Activated naive CD8-positive, alpha-beta T cell treated with anti-CD3 and anti-CD28 coated beads, Interleukin-2, amount 50 U/mL, for 24 hours (primary cell): ENCODE results near the gene B4GALT6.

Experiments
- ATAC-seq: fragments of 150-1000 bp; cut with Tn5 transposase; one replicate; pipeline ENCODE4 v1.10.0; 2021
- DNase-seq: peaks from one replicate; pipeline ENCODE4 v3.0.0; 2021
- H3K27ac Mint-ChIP-seq: one replicate; pipeline ENCODE4 v1.8.0; 2021; ENCODE audit warnings: mild to moderate bottlenecking, mixed read lengths
- H3K27me3 Mint-ChIP-seq: one replicate; pipeline ENCODE4 v1.8.0; 2021; ENCODE audit warnings: mixed read lengths
- H3K36me3 Mint-ChIP-seq: one replicate; pipeline ENCODE4 v1.8.0; 2021; ENCODE audit warnings: low read depth, mixed read lengths
- H3K4me1 Mint-ChIP-seq: one replicate; pipeline ENCODE4 v1.8.0; 2021; ENCODE audit warnings: mixed read lengths
- H3K4me3 Mint-ChIP-seq: one replicate; pipeline ENCODE4 v1.8.0; 2021; ENCODE audit warnings: mild to moderate bottlenecking, moderate library complexity, mixed read lengths
- H3K9me3 Mint-ChIP-seq: one replicate; pipeline ENCODE4 v1.8.0; 2021; ENCODE audit warnings: mixed read lengths

B4GALT6 gene

GRCh38 chr18:31659576-31660177 lies 24.7 kb downstream of the B4GALT6 start:
- Mint-ChIP-seq H3K27me3 (peaks cover 5% of the 10 kb centered on the region), H3K4me3 (no peak overlapping the region), H3K9me3 (no peaks in the 10 kb centered on the region), H3K27ac (peak overlapping the region; percentile 51), H3K36me3 (no peaks in the 10 kb centered on the region), H3K4me1 (peaks cover 21% of the 10 kb centered on the region)
- no peak for DNase-seq
- ATAC-seq = no peak

- ATAC-seq = peak; percentile 85
- H3K36me3 Mint-ChIP-seq = no peaks in the 10 kb centered on the region
- H3K4me3 Mint-ChIP-seq = peak overlapping the region; percentile 10
- peaks cover 21% of the 10 kb centered on the region for H3K4me1 Mint-ChIP-seq
- peaks cover 3% of the 10 kb centered on the region for H3K27me3 Mint-ChIP-seq
- no peak for DNase-seq
- no peaks in the 10 kb centered on the region for H3K9me3 Mint-ChIP-seq
- peak overlapping the region; percentile 51 for H3K27ac Mint-ChIP-seq
Observed at GRCh38 chr18:31658670-31659575, 25.5 kb downstream of the B4GALT6 start.

GRCh38 chr18:31657823-31658669 lies 26.3 kb downstream of the B4GALT6 start:
- peaks cover 24% of the 10 kb centered on the region for H3K4me1 Mint-ChIP-seq
- H3K27me3 Mint-ChIP-seq = peaks cover 8% of the 10 kb centered on the region
- H3K27ac Mint-ChIP-seq = peak overlapping the region; percentile 51
- ATAC-seq (peak; percentile 87), DNase-seq (peak; percentile 29)
- H3K9me3 Mint-ChIP-seq = no peaks in the 10 kb centered on the region
- no peaks in the 10 kb centered on the region for H3K36me3 Mint-ChIP-seq
- no peak overlapping the region for H3K4me3 Mint-ChIP-seq

DNA sequence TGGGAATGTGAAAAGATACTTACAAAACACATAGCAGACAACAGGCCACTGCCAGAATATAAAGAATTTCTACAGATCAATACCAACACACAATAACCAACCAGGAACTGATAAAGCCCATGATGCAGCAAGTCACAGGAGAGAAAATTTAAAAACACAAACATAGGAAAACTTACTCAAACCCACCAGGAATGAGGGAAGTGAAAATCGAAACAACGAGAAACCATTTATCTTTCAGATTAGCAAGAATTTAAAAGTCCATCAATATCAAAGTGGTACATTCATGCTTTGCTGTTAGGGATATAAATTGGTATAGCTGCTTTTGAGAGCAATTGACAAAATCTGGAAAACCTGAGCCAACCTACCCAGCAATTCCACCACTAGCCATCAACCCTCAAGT lies 27.6 kb downstream of the B4GALT6 start:
- Mint-ChIP-seq H3K4me3 (no peak overlapping the region), H3K27ac (no peak overlapping the region), H3K27me3 (peaks cover 20% of the 10 kb centered on the region), H3K9me3 (no peaks in the 10 kb centered on the region), H3K36me3 (no peaks in the 10 kb centered on the region), H3K4me1 (peaks cover 30% of the 10 kb centered on the region)
- no peak for ATAC-seq
- DNase-seq = no peak

GRCh38 chr18:31655354-31655753 lies 29.0 kb downstream of the B4GALT6 start:
- ATAC-seq = no peak
- Mint-ChIP-seq H3K4me1 (peaks cover 34% of the 10 kb centered on the region), H3K9me3 (no peaks in the 10 kb centered on the region), H3K27me3 (peaks cover 22% of the 10 kb centered on the region), H3K36me3 (no peaks in the 10 kb centered on the region), H3K27ac (no peak overlapping the region), H3K4me3 (no peak overlapping the region)
- no peak for DNase-seq

GRCh38 chr18:31652877-31653276 lies 31.5 kb downstream of the B4GALT6 start:
- Mint-ChIP-seq H3K27ac (no peak overlapping the region), H3K27me3 (peaks cover 27% of the 10 kb centered on the region), H3K36me3 (no peaks in the 10 kb centered on the region), H3K9me3 (no peaks in the 10 kb centered on the region), H3K4me1 (peaks cover 15% of the 10 kb centered on the region), H3K4me3 (no peak overlapping the region)
- DNase-seq = no peak
- no peak for ATAC-seq

DNA sequence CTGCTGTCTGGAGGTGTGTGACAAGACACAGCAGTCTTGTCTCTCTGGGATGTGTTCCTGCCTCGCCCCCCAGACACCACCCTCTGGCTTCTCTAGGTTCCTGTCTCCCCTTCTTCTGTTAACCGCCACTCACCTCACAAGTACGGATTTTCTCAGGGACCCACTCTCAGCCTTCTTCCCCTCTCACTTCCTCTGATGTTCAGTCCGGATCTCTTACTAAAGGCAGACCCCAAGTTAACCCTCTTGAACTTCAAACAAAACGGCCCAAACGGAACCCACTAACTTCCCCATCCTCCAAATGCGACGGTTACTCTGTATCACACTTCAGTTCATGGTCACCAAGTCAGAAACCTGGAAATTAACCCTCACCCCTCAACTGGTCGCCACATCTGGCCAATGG lies 32.0 kb downstream of the B4GALT6 start:
- H3K27ac Mint-ChIP-seq = no peak overlapping the region
- DNase-seq (no peak), ATAC-seq (no peak)
- H3K4me3 Mint-ChIP-seq = no peak overlapping the region
- no peaks in the 10 kb centered on the region for H3K9me3 Mint-ChIP-seq
- peaks cover 12% of the 10 kb centered on the region for H3K4me1 Mint-ChIP-seq
- H3K36me3 Mint-ChIP-seq = no peaks in the 10 kb centered on the region
- H3K27me3 Mint-ChIP-seq = peaks cover 30% of the 10 kb centered on the region

- Mint-ChIP-seq H3K36me3 (no peaks in the 10 kb centered on the region), H3K27ac (no peak overlapping the region), H3K9me3 (no peaks in the 10 kb centered on the region), H3K27me3 (peaks cover 29% of the 10 kb centered on the region), H3K4me3 (no peak overlapping the region), H3K4me1 (peaks cover 17% of the 10 kb centered on the region)
- no peak for DNase-seq
- ATAC-seq = no peak
Observed at GRCh38 chr18:31651369-31651768, 33.0 kb downstream of the B4GALT6 start.

DNA sequence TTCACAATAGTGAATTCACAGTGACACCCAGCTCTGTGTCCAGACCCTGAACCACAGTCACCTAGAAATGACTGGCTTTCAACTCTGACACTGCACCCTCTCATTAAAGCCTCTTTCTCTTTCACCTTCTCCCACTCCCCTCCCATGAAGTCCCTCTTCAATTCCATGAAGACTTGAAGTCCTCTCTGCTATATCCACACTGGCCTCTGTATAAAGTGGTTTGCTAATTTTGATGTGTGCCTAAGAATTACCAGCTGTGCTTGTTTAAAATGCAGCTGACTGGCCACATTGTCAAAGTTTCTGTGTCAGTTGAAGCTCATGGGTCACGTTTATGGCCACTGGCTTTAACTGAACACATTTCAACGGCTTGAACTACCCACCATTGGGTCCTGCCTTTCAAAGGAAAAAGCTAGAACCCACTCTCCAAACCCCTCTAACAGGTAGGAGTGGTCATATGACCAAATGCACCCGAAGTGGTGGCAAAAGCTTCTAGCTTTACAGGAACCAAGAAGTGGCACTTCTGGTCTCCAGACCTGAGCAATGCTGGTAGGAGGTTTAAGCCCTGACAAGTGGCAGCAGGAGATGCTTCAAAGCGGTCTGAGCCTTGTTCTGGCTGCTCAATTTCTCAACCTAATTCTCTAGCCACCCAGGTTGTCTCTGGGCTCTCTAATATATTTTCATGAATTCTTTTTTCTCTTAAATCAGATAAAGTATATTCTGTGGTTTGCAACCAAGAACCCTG lies 34.2 kb downstream of the B4GALT6 start:
- ATAC-seq (peak; percentile 35), DNase-seq (no peak)
- no peaks in the 10 kb centered on the region for H3K36me3 Mint-ChIP-seq
- no peak overlapping the region for H3K27ac Mint-ChIP-seq
- H3K27me3 Mint-ChIP-seq = peaks cover 29% of the 10 kb centered on the region
- no peak overlapping the region for H3K4me3 Mint-ChIP-seq
- H3K4me1 Mint-ChIP-seq = peaks cover 21% of the 10 kb centered on the region
- H3K9me3 Mint-ChIP-seq = no peaks in the 10 kb centered on the region

- Mint-ChIP-seq H3K4me1 (peaks cover 21% of the 10 kb centered on the region), H3K27ac (no peak overlapping the region), H3K4me3 (no peak overlapping the region), H3K36me3 (no peaks in the 10 kb centered on the region), H3K9me3 (no peaks in the 10 kb centered on the region), H3K27me3 (peaks cover 29% of the 10 kb centered on the region)
- no peak for DNase-seq
- ATAC-seq = no peak
Observed at GRCh38 chr18:31649449-31649848, 34.9 kb downstream of the B4GALT6 start.

- Mint-ChIP-seq H3K27me3 (peaks cover 29% of the 10 kb centered on the region), H3K4me3 (no peak overlapping the region), H3K4me1 (peaks cover 21% of the 10 kb centered on the region), H3K36me3 (no peaks in the 10 kb centered on the region), H3K9me3 (no peaks in the 10 kb centered on the region), H3K27ac (no peak overlapping the region)
- peak; percentile 49 for ATAC-seq
- DNase-seq = no peak
Observed at GRCh38 chr18:31648966-31649429, 35.4 kb downstream of the B4GALT6 start.

GRCh38 chr18:31648458-31648857 lies 35.9 kb downstream of the B4GALT6 start:
- Mint-ChIP-seq H3K36me3 (no peaks in the 10 kb centered on the region), H3K27me3 (peaks cover 25% of the 10 kb centered on the region), H3K9me3 (no peaks in the 10 kb centered on the region), H3K27ac (no peak overlapping the region), H3K4me3 (no peak overlapping the region), H3K4me1 (peaks cover 19% of the 10 kb centered on the region)
- ATAC-seq = no peak
- DNase-seq = no peak

DNA sequence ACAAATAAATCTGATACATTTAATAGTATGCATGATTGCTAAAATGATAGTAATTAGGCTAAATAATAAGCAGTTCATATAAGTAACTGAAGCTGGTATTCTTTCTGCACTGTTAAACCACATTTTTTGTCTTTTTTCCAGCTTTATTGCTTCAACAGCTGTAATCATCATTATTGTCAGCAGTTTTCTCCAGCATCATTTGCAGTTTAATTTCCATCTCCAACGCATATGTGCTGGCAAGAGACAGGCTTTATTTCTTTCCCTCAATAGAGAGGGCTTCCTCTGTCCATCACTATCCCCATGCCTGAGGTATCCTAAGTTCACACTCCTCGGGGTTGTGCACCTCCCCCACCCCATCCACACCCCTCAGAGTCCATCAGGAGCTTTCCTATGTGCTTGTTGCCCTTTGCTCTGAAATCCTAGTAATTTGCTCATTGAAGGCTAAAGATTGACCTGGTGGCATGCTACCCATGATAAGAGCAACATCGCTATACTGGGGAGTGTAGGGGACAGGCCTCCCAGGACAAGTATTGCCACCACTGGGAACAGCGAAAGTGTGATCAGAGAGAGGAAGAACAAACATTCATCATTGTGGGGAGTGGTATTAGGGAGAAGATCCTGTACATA lies 37.1 kb downstream of the B4GALT6 start:
- no peaks in the 10 kb centered on the region for H3K9me3 Mint-ChIP-seq
- no peak for DNase-seq
- peaks cover 14% of the 10 kb centered on the region for H3K4me1 Mint-ChIP-seq
- no peak for ATAC-seq
- H3K27ac Mint-ChIP-seq = no peak overlapping the region
- no peaks in the 10 kb centered on the region for H3K36me3 Mint-ChIP-seq
- peaks cover 15% of the 10 kb centered on the region for H3K27me3 Mint-ChIP-seq
- no peak overlapping the region for H3K4me3 Mint-ChIP-seq
